Skin epidermis (tissue), 12 donors: Measurements from ENCODE around the gene DLGAP1.
"Not testable (repeated sequence)": the region's sequence is repeated elsewhere in the genome, so short reads cannot be mapped to it uniquely, and the experiment has no call there.

ENCODE experiments used
- H3K27ac ChIP-seq, 21 experiments: fragments of 200-600 bp; sonication (generic) in 11 of 21; one replicate each; pipeline ENCODE4 v1.5.0; 2020; ENCODE audit warnings: mild to moderate bottlenecking in 3 of 21, inconsistent platforms in 2 of 21, moderate library complexity in 2 of 21
- H3K4me3 ChIP-seq, 7 experiments: fragments of 200-600 bp; sonication (generic) in 2 of 7; one replicate each; pipeline ENCODE4 v1.5.0; 2020; ENCODE audit warnings: inconsistent platforms in 2 of 7, mild to moderate bottlenecking in 2 of 7, moderate library complexity in 1 of 7

The DLGAP1 gene

DNA sequence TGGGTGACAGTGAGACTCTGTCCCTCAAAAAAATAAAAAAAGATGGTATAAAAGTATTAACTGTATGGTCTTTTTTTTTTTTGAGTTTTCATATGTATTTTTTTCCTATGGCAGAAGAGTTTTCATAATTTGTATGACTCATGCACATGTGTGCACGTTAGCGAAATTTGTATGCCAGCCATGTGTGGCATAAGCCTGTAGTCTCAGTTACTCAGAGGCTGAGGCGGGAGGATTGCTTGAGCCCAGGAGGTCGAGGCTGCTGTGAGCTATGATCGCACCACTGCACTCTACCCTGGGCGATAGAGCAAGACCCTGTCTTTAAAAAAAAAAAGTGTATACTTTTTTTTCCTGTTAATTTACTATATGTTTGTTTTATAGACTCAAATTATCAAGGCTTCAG is 844.3 kb downstream of the DLGAP1 start:
- Histone ChIP-seq H3K27ac (peak overlapping the region in 1 of 21 experiments; percentile 61), H3K4me3 (no peak overlapping the region)

DNA sequence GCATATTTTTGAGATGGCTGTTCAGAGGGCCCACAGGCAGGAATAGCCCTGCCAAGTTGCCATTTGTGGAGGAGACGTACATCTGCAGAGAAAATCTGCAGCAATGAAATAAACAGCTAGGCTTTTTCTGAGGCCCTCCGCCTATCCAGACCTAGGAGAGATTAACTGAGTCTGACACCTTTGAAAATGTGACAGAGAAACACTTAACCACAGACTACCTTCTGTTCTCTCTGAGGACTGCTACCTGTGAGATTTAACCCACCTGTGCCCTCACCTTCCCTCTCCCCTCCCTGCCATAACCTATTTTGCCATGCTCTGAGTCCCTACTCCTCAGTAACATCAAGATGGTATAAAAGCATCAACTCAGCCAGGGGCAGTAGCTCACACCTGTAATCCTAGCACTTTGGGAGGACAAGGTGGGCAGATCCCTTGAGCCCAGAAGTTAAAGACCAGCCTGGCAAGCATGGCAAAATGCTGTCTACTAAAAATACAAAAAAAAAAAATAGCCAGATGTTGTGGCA is 844.9 kb downstream of the DLGAP1 start:
- no peak overlapping the region for H3K4me3 ChIP-seq
- no peak overlapping the region for H3K27ac ChIP-seq

DNA sequence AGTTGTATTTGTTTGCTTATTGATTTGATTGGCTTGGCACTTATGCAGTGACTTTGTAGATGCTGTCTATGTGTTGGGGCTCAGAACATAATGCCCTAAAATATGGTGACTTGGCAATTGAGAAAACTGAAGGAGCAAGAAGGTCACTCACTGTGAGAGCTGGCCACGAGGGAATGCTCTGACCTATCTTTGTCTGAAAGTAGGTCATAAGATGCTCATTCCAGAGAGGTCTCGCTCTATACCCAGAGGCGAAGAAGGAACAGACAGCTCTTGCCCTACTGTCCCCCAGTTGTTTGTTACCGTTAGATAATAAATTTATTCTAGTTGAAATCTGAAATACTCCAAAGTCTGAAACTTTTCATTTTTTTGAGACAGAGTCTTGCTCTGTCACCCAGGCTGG is 846.6 kb downstream of the DLGAP1 start:
- H3K4me3 ChIP-seq, result no peak overlapping the region
- no peak overlapping the region for H3K27ac ChIP-seq

DNA sequence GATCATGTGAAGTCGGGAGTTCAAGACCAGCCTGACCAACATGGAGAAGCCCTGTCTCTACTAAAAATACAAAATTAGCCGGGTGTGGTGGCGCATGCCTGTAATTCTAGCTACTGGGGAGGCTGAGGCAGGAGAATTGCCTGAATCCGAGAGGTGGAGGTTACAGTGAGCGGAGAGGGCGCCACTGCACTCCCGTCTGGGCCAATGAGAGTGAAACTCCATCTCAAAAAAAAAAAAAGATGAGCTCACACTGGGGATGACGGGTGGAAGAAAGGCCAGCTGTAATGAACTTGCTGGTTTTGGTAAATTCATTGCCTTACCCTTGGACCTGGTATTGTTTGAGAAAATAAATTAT is 847.0 kb downstream of the DLGAP1 start:
- H3K4me3 ChIP-seq, result not testable (repeated sequence)
- H3K27ac ChIP-seq, result peak overlapping the region in 2 of 21 experiments; percentile 21 to 30

DNA sequence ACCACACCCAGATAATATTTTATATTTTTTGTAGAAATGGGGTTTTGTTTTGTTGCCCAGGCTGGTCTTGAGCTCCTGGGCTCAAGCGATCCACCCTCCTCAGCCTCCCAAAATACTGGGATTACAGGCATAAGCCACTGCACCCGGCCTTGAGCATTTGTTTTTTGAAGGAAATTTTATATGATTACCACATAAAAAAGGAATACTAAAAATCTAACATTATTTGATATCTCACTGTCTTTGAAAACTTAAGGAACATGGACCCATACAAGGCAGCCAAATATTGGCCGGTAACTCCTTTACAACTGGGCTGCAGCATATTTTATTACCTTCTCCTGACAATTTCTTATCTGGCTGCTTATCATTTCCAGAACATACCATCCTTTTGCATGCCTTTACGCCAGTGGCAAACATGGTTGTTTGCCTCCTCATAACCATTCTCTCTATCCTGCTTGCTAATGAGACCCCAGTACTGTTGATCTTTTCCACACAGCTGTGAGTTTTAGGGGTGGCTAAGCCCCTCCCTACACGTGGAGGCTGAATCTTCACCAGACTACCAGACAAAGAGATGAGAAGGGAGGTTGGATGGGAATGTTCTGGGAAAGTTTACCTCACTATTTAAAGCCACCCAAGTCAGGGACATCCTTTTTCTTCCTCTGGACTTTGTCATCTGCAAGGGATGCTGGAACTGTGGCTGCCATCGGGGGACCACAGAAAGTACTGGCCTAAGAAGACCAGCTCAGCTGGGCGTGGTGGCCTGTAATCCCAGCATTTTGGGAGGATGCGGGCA is 847.6 kb downstream of the DLGAP1 start:
- Histone ChIP-seq H3K27ac (peak overlapping the region in 10 of 21 experiments; percentile 21 to 96 (median 92)), H3K4me3 (no peak overlapping the region)

DNA sequence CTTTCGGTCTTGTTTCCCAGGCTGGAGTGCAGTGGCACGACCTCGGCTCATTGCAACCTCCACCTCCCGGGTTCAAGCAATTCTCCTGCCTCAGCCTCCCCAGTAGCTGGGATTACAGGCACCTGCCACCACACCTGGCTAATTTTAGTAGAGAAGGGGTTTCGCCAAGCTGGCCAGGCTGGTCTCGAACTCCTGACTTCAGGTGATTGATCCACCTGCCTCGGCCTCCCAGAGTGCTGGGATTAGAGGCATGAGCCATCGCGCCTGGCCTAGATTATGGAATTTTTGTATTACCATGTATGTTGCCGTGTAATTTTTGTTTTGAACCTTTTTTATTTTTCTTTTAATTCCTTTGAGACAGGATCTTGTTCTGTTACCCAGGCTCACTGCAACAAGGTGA is 848.2 kb downstream of the DLGAP1 start:
- peak overlapping the region in 16 of 21 experiments; percentile 24 to 96 (median 92) for H3K27ac ChIP-seq
- H3K4me3 ChIP-seq, result not testable (repeated sequence)

DNA sequence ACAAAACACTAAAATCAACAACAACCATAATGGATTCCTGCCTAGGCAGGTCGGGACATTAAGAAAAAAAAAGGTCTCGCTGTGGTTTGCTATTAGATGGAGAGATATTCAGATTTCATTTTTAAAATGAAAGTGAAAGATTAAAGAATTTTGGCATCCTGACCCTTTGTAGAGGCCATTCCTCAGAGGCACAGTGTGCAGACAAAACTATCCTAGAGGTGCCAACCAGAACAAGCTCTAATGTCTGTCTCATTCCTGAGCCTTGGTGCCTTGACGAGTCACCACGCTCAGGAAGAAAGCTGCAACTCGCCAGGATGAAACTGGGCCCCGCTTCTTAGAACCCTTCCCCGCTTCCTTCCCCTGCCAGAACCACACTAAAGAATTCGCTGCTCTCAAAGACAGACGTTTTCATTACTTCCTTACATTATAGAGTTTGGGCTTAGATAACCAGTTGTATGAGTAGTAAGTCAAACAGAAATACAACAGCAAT is 849.1 kb downstream of the DLGAP1 start:
- H3K27ac ChIP-seq, result peak overlapping the region; percentile 26 to 96 (median 91)
- peak overlapping the region; percentile 4 to 23 (median 14) for H3K4me3 ChIP-seq

DNA sequence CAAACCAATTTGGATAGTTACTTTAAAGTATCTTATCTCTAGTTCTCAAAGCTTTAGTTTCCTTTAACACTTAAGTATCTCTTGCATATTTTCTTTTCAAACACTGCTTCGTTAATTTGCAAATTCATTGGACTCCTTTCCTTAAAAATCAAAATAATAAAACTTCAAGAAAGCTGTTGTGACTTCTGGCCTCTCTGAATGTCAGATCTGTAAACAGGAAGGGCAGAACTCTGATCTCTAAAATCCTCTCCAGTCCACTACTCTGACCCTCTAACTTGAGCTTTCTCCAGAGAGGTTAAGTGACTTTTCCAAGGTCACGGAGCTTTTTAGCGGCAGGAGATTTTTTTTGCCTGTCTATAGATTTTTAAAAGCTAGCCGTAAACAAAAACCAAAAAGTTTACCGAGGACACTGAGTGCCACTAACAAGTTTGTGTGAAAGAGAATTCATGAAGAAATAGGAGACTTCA is 849.6 kb downstream of the DLGAP1 start:
- H3K27ac ChIP-seq, result peak overlapping the region; percentile 26 to 96 (median 91)
- peak overlapping the region; percentile 4 to 44 (median 14) for H3K4me3 ChIP-seq

DNA sequence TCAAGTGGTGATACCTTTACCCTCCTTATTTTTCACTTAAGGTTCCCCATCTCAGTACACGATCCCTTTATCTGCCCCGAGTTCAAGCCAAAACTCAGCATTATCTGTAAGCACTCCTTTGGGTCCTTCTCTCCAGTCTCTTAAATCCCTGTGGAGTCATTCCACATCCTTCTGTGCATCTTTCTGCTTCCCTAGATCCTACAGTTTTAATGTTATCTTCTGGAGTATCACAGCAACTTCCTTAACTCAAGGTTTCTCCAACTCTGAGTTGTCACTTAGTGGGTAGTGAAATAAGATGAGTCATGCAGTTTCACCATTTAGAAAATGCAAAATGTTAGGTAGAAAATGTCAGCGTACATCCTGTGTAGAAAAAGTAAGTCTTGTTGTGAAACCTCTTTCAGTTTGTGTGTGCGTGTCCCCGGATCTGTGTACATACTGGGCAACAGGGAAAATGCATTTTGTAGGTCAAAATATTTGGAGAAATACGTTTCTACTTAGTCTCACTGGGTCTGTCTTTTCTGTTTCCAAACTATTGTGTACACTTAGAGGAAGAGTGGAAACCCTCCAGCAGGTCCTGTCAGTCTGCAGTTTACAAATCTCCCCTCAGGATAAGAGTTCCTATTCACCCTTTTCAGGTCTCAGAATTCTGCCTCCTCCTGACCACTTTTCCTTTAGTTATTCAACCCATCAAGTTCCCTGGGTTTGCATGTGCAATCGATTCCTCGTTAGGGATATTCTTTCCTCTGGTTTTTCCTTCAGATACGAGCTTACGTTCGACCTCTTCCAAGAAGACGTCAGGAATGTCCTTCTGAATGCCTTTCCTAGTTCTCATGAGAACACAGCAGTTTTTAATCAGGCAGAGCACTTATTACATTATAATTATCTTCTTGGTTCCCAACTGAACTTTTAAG is 850.4 kb downstream of the DLGAP1 start:
- peak overlapping the region; percentile 16 to 96 (median 91) for H3K27ac ChIP-seq
- H3K4me3 ChIP-seq, result peak overlapping the region; percentile 12 to 44 (median 23)

DNA sequence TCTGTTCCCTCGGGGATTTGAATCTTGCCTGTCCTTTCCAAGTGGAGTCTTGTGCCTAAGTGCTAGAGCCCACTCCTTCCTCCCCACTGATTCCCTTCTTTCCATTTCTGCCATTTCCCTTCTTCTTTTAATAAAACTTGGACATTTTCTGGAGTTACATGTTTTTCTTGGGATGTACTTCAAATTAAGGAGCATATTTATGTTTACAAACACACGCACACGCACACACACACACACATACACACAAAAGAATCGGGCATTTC is 850.9 kb downstream of the DLGAP1 start:
- Histone ChIP-seq H3K27ac (peak overlapping the region; percentile 16 to 96 (median 91)), H3K4me3 (peak overlapping the region; percentile 12 to 44 (median 27))

DNA sequence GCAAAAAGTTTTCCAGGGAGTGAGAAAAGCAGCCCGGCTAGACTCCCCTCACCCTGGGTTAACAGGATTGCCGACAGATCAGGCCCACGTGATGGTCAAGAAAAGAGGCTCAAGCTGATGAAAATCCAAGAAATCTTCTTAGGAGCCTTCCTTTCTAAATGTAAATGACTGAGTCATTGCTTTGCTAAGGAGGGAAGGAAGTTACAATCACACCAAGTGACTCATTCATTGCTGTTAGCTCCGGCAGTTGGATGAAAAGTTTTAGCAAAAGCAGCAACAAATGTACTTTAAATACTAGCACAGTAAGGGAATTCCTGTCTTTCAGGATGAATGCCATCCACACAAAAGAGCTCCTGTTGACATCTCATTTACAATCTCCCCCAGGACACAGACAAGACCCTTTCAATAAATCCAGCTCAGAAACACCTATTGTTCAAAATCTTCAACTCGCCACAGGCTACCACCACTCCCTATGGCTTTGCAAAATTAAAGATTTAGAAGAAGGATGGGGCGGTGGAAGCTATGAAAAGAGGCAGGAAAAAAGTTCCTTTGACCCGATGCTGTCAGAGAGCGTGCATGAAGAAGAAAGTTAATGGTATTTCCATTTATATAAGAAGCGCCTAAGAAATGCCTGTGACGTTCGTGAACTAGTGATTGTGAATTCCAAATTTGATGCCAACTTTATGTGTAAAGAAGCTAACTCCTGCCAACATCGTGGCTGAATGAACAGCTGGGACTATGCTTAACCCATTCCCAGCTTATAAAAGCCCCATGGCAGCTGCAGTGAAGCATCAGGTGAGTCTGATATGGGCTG is 851.5 kb downstream of the DLGAP1 start:
- Histone ChIP-seq H3K27ac (peak overlapping the region; percentile 16 to 96 (median 91)), H3K4me3 (peak overlapping the region; percentile 18 to 44 (median 27))

DNA sequence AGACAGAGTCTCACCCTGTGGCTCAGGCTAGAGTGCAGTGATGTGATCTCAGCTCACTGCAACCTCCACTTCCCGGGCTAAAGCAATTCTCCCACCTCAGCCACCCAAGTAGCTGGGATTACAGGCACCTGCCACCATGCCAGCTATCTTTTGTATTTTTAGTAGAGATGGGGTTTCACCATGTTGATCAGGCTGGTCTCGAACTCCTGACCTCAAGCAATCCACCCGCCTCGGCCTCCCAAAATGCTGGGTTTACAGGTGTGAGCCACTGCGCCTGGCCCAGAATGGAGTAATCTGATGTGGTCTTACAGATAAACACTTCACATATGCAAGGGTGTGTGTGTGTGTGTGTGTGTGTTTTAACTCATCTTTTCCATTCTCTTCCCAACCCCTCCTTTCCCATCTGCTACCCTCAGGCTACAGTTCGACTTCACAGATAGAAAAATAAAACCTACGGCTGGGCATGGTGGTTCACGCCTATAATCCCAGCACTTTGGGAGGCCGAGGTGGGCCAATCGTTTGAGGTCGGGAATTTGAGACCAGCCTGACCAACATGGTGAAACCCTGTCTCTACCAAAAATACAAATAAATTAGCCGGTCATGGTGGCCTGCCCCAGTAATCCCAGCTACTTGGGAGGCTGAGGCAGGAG is 853.9 kb downstream of the DLGAP1 start:
- not testable (repeated sequence) for H3K4me3 ChIP-seq
- peak overlapping the region in 2 of 21 experiments; percentile 16 to 49 for H3K27ac ChIP-seq

DNA sequence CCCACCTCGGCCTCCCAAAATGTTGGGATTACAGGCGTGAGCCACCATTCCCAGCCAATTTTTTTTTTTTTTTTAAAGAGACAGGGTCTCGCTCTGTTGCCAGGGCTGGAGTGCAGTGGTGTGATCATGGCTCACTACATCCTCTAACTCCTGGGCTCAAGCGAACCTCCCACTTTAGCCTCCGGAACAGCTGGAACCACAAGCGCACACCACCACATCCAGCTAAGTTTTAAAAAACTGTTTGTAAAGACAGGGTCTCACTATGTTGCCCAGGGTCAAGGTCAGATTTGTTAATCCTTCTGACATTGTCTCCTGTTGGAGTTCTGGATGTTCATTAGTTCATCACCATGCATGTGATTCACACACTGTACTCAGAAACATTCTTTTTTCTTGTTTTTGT is 855.2 kb downstream of the DLGAP1 start:
- peak overlapping the region in 2 of 21 experiments; percentile 26 to 94 for H3K27ac ChIP-seq

DNA sequence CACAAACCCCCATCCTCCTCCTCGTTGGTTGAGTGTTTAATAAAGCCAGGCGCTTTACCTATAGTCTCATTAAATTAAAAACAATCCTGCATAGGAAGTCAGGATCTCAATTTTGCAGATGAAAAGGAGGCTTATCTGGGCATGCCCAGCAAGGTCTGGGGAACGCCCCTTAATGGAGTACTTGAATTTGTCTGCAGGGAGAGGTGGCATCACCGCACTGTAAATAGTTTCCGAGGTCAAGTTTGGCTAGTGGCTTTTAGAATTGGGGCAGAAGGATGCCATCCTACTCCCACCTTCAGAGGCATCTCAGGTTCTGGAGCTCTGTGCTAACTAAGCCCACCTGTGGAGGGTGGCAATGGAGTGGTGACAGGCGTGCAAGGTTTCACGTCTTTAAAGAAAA is 855.9 kb downstream of the DLGAP1 start:
- Histone ChIP-seq H3K27ac (peak overlapping the region in 4 of 21 experiments; percentile 14 to 94 (median 28)), H3K4me3 (no peak overlapping the region)

More for the DNA sequence above, 855.2 kb downstream of the DLGAP1 start:
- no peak overlapping the region for H3K4me3 ChIP-seq

DNA sequence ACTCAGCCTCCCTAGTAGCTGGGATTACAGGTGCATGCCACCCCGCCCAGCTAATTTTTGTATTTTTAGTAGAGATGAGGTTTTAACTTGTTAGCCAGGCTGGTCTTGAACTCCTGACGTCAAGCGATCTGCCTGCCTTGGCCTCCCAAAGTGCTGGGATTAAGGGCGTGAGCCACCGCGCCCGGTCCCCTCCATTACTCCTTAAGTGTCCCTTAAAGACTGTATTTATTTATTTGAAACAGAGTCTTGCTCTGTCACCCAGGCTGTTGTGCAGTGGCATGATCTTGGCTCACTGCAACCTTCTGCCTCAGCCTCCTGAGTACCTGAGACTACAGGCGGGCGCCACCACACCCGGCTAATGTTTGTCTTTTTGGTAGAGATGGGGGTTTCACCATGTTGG is 856.5 kb downstream of the DLGAP1 start:
- Histone ChIP-seq H3K27ac (peak overlapping the region in 5 of 21 experiments; percentile 14 to 99 (median 39)), H3K4me3 (no peak overlapping the region)

DNA sequence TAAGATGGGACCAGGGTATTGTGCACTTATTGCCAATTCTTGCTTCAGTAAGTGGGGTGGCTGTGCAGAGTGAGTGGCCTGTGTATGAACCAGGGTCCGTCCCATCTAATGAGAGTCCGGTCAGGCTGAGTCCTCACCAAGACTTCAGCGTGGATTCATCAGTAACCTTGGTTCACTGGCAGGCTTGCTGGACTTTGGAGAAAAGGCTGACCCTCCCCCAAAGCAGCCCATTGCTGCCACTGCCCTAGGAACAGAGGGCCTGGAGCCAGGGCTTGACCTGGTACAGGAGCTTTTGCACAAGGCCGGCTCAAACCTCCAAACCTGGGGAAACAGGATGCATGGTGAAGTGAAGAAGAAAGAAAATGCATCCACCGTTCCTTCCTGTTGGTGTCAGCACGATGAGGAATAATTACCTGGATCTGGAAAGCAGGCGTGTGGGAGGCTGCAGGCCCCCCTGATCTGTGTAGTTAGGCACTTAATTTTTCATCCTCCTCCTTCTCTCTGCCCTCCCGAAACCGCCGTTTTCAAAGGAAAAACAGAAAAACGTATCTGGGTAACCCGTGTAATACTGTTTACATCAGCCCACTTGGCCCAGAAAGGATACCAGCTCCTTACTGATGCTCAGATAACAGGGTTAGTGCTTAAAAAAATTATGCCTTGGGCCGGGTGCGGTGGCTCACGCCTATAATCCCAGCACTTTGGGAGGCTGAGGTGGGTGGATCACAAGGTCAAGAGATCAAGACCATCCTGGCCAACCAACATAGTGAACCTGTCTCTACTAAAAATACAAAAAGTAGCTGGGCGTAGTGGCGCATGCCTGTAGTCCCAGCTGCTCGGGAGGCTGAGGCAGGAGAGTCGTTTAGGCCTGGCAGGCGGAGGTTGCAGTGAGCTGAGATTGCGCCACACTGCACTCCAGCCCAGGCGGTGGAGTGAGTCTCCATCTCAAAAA is 857.4 kb downstream of the DLGAP1 start:
- peak overlapping the region in 19 of 21 experiments; percentile 14 to 100 (median 96) for H3K27ac ChIP-seq
- no peak overlapping the region for H3K4me3 ChIP-seq

DNA sequence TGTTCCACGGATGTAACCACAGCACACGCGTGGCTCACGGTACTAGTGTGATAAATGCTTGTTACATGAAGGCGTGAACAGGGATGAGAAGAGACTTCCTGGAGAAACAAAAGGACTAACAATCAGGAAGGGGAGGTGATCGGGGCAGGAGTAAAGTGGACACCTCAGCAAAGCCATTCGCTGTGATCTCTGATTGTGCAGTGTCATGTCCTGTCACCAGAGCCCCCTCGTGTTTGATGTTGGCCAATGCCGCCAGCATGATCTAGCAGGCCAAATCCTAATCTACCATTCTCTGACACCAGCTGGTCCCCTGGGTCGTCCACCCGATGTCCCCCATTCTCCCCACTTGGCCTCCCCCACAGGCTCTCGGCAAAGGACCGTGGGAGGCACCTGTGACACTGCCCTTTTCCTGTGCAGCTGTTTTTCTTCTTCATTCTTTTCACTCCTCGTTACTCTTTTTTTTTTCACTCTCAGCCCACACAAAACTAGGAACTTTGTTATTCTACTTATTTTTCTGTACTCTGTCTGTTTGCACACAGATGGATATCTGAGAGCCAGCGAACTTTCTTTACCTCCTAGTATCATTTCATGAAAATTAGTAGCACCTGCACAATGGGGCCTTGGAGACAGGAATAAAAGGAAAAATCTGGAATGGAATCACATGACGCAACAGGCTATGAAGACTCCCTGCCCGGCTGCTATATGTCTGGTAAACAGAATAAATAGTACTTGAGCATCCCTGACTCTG is 858.3 kb downstream of the DLGAP1 start:
- Histone ChIP-seq H3K4me3 (peak overlapping the region in 5 of 7 experiments; percentile 17 to 46 (median 43)), H3K27ac (peak overlapping the region; percentile 50 to 100 (median 96))
